Fibroblast of villous mesenchyme (primary cell): ENCODE results near the gene DDX11. TPM values are rescaled to one million over a fixed set of nuclear protein-coding genes. Genes with fewer than 3 reads are reported as not detected.
"Not testable (repeated sequence)": the region's sequence is repeated elsewhere in the genome, so short reads cannot be mapped to it uniquely, and the experiment has no call there.

ENCODE experiments used
- DNase-seq: peaks from one replicate; pipeline ENCODE4 v3.0.0-alpha.2; 2010; ENCODE audit warnings: low read depth
- H3K4me3 ChIP-seq: 2 replicates; pipeline ENCODE4 v1.5.1; 2011; ENCODE audit warnings: low read depth, mild to moderate bottlenecking, low read length
- total RNA-seq: library from RNA; depleted of rRNA; stranded (reverse); fragments of >200 nt; gene quantifications from 2 replicates; pipeline ENCODE4 v1.2.3, GENCODE V29; 2012
- TF ChIP-seq, protein P1 (sequence below): IDR thresholded peaks from 2 replicates; pipeline ENCODE4 v1.5.1; 2012; ENCODE audit warnings: low read depth, mild to moderate bottlenecking, low read length; ENCODE audit not compliant: insufficient read depth

Gene DDX11
- total RNA-seq, 1 donor, result 18.1 TPM

GRCh38 chr12:31089072-31089471 is 15.4 kb downstream of the DDX11 start:
- H3K4me3 ChIP-seq, result no peak overlapping the region
- DNase-seq, result no peak
- TF ChIP-seq, protein P1, sequence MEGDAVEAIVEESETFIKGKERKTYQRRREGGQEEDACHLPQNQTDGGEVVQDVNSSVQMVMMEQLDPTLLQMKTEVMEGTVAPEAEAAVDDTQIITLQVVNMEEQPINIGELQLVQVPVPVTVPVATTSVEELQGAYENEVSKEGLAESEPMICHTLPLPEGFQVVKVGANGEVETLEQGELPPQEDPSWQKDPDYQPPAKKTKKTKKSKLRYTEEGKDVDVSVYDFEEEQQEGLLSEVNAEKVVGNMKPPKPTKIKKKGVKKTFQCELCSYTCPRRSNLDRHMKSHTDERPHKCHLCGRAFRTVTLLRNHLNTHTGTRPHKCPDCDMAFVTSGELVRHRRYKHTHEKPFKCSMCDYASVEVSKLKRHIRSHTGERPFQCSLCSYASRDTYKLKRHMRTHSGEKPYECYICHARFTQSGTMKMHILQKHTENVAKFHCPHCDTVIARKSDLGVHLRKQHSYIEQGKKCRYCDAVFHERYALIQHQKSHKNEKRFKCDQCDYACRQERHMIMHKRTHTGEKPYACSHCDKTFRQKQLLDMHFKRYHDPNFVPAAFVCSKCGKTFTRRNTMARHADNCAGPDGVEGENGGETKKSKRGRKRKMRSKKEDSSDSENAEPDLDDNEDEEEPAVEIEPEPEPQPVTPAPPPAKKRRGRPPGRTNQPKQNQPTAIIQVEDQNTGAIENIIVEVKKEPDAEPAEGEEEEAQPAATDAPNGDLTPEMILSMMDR, result no peak

- DNase-seq, H3K4me3 ChIP-seq: not testable (repeated sequence)
These were observed 18.0 kb downstream of the DDX11 start for GRCh38 chr12:31091629-31092028.

DNA sequence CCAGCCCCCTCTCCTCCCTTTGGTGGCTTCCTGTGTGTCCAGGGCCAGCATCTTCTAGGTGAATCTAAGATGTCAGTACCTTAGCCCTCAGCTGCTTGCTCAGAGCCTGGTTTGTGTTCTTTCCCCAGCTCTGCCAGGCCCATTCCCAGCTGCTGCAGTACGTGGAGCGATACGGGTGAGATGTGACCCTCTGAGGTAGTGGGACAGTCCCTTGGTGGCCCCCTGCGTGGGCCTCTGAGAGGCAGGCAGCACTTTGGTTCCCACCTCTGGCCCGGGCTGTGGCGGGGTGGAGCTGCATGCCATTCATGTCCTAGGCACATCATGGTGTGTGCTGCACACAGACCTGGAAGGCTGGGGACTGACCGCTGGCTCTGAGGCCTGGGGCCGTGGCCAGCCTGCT is 19.1 kb downstream of the DDX11 start:
- not testable (repeated sequence) for H3K4me3 ChIP-seq, DNase-seq

- DNase-seq, H3K4me3 ChIP-seq: not testable (repeated sequence)
These were observed 21.6 kb downstream of the DDX11 start for GRCh38 chr12:31095080-31095860.

DNA sequence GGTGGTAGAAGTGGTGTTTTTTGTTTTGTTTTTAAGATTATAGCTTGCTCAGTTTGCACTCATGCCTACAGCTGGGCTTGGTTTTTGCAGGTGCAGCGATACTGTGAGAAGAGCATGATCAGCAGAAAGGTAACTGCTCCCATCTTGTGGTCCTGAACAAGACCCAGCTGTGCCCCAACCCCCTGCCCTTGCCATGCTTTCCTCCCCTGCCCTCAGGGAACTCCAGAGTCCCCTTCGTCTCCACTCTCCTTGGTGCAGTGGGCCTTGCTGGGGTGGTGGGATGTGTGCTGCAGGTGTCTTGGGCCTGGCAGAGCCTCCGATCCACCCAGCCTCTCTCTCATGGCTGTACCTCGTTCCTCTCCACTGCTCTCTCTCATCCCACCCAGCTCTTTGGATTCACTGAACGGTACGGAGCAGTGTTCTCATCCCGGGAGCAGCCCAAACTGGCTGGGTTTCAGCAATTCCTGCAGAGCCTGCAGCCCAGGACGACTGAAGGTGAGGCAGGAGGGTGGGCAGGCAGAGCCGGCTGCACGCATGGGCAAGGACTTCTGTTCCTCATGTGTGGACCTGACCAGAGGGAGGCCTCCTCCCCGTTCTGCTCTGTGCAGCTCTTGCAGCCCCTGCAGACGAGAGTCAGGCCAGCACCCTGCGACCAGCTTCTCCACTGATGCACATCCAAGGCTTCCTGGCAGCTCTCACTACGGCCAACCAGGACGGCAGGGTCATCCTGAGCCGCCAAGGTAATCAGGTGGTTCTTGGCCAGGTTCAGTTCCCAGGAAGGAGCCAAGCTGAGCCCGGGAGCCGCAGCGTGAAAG is 22.8 kb downstream of the DDX11 start:
- H3K4me3 ChIP-seq, result not testable (repeated sequence)

DNA sequence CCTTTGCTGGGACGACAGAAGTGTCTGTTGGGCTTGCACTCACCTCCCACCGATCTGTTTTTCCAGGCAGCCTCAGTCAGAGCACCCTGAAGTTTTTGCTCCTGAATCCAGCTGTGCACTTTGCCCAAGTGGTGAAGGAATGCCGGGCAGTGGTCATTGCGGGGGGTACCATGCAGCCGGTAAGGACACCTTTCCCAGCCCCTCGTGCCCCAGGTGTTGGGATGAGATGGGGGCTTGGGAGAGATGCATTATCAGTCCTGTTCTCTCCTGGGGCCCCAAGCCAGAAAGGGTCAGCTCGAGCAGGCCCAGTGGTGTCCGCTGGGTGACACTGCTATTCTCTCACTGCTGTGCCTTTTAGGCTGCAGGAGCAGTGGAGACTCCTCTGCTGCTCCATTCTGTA is 24.2 kb downstream of the DDX11 start:
- H3K4me3 ChIP-seq, DNase-seq: not testable (repeated sequence)

More for the DNA sequence above, 22.8 kb downstream of the DDX11 start:
- DNase-seq, result not testable (repeated sequence)

DNA sequence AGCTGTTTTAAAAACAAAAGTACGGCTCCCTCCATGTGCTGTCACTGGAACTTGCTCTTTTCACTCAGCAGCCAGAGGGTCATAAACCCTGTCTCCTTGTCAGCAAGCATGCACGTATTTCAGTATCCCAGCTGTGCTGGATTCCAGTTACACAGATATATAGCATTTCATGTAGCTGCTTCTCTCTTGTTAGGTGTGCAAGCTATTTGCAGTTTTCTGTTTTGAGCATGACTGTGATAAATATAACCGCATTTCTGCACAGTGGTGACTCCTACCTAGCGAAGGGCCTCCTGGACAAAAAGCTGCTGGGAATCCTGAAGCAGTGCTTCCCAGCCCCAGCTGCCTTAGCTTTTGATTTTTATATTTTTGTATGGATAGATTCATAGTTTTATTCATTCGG is 24.7 kb downstream of the DDX11 start:
- H3K4me3 ChIP-seq, DNase-seq: not testable (repeated sequence)

GRCh38 chr12:31098771-31099170 is 25.1 kb downstream of the DDX11 start:
- not testable (repeated sequence) for DNase-seq, H3K4me3 ChIP-seq

GRCh38 chr12:31099434-31099833 is 25.8 kb downstream of the DDX11 start:
- DNase-seq, H3K4me3 ChIP-seq: not testable (repeated sequence)

DNA sequence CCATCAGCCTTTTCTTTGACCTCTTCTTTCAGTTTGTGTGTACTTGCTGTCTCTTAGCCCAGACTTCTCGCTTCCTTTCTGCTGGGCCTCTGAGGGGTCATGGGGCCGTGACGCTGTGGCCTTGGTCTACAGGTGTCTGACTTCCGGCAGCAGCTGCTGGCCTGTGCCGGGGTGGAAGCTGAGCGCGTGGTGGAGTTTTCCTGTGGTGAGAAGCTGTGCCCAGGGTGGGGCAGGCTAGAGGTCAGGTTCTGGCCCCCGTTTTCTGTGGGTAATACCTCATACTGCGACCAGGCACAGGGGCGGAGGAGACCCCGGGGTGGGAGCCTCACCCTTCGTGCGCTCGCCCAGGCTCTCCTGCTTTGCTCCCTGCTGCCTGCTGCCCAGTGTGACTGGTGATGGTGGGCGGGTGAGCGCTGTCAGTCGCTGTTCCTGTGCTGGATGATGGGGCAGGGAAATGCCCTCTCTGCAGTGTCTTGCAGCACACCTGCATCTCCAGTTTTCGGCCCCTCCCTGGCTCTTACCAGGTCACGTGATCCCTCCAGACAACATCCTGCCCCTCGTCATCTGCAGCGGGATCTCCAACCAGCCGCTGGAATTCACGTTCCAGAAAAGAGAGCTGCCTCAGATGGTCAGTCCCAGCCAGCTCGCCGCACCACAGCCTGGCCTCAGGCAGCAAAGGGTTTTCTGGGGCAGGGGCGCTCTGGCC is 27.0 kb downstream of the DDX11 start:
- DNase-seq, result not testable (repeated sequence)

GRCh38 chr12:31102125-31102524 is 28.5 kb downstream of the DDX11 start:
- H3K4me3 ChIP-seq, result not testable (repeated sequence)

More for the DNA sequence above, 27.0 kb downstream of the DDX11 start:
- not testable (repeated sequence) for H3K4me3 ChIP-seq

DNA sequence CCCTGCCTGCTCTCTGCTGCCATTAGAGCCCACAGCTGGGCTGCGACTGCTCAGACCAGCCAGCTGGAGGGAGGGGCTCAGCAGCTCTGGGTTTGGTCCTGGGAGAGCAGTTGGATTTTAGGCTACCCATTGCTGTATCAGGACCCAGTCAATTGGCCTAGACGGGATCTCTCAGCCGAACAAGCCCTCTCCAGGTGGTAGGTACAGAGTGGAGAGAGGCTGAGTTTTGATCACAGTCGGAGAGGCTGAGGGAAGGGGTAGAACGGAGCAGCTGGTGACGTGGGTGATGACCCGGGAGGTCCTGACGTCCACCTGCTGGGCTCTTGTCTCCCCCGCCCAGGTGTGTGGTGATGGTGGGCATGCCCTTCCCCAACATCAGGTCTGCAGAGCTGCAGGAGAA is 28.9 kb downstream of the DDX11 start:
- DNase-seq, H3K4me3 ChIP-seq: not testable (repeated sequence)

More at GRCh38 chr12:31102125-31102524, 28.5 kb downstream of the DDX11 start:
- not testable (repeated sequence) for DNase-seq

GRCh38 chr12:31103561-31103975 is 29.9 kb downstream of the DDX11 start:
- not testable (repeated sequence) for DNase-seq, H3K4me3 ChIP-seq

- not testable (repeated sequence) for DNase-seq, H3K4me3 ChIP-seq
These were observed 30.6 kb downstream of the DDX11 start for GRCh38 chr12:31104220-31104619.

DNA sequence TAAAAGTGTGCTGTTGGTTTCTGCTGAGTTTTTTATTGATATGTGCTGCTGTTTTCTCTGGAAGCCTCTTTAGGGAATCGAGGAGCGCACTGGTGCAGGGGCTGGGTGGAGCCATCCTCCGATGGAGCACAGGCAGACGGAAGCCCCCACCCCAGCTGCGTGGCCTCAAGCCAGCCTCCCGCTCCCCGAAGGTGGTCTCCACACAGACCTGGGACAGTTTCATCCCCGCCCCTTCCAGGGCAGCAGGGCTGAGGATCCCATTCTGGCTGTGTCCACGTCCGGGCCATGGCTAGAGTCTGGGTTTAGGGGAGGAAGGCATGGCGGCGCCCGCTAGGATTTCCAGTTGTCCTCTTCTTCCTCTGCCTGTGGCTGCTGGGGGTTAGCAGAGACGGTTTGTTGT is 31.1 kb downstream of the DDX11 start:
- not testable (repeated sequence) for DNase-seq, H3K4me3 ChIP-seq
